ENCODE data around the gene PPM1L.

PPM1L gene

GRCh38 chr3:160804762-160805161 is 48.7 kb downstream of the PPM1L start:
- DNase-seq (ENCODE audit: insufficient read length, low spot score), result no peak
- no peak for FAIRE-seq

GRCh38 chr3:160806094-160806493 is 50.1 kb downstream of the PPM1L start:
- FAIRE-seq (no peak), DNase-seq (ENCODE audit: insufficient read length, low spot score) (no peak)

GRCh38 chr3:160806686-160807085 is 50.7 kb downstream of the PPM1L start:
- DNase-seq (ENCODE audit: insufficient read length, low spot score) (no peak), FAIRE-seq (no peak)

- no peak for FAIRE-seq
- no peak for DNase-seq (ENCODE audit: insufficient read length, low spot score)
Measured at GRCh38 chr3:160808838-160809237, 52.8 kb downstream of the PPM1L start.

GRCh38 chr3:160809453-160809852 is 53.4 kb downstream of the PPM1L start:
- FAIRE-seq, result no peak
- no peak for DNase-seq (ENCODE audit: insufficient read length, low spot score)

GRCh38 chr3:160810362-160811236 is 54.6 kb downstream of the PPM1L start:
- FAIRE-seq, result no peak
- no peak for DNase-seq (ENCODE audit: insufficient read length, low spot score)

- FAIRE-seq, result no peak
- DNase-seq (ENCODE audit: insufficient read length, low spot score), result no peak
Measured at GRCh38 chr3:160811237-160811548, 55.2 kb downstream of the PPM1L start.

GRCh38 chr3:160812304-160812703 is 56.3 kb downstream of the PPM1L start:
- no peak for FAIRE-seq
- no peak for DNase-seq (ENCODE audit: insufficient read length, low spot score)

- no peak for FAIRE-seq
Measured at GRCh38 chr3:160815280-160815679, 59.2 kb downstream of the PPM1L start.

GRCh38 chr3:160820022-160820421 is 64.0 kb downstream of the PPM1L start:
- FAIRE-seq, result no peak
- DNase-seq (ENCODE audit: insufficient read length, low spot score), result no peak

More at GRCh38 chr3:160815280-160815679, 59.2 kb downstream of the PPM1L start:
- no peak for DNase-seq (ENCODE audit: insufficient read length, low spot score)

GRCh38 chr3:160820430-160820829 is 64.4 kb downstream of the PPM1L start:
- DNase-seq (ENCODE audit: insufficient read length, low spot score) (no peak), FAIRE-seq (no peak)

GRCh38 chr3:160822936-160823335 is 66.9 kb downstream of the PPM1L start:
- DNase-seq (ENCODE audit: insufficient read length, low spot score) (no peak), FAIRE-seq (no peak)

- FAIRE-seq (no peak), DNase-seq (ENCODE audit: insufficient read length, low spot score) (no peak)
Measured at GRCh38 chr3:160825311-160825800, 69.3 kb downstream of the PPM1L start.

GRCh38 chr3:160826408-160826807 is 70.4 kb downstream of the PPM1L start:
- FAIRE-seq (no peak), DNase-seq (ENCODE audit: insufficient read length, low spot score) (no peak)

- FAIRE-seq (no peak), DNase-seq (ENCODE audit: insufficient read length, low spot score) (no peak)
Measured at GRCh38 chr3:160826991-160827390, 71.0 kb downstream of the PPM1L start.

- DNase-seq (ENCODE audit: insufficient read length, low spot score) (no peak), FAIRE-seq (no peak)
Measured at GRCh38 chr3:160827516-160827915, 71.5 kb downstream of the PPM1L start.

GRCh38 chr3:160828880-160829279 is 72.8 kb downstream of the PPM1L start:
- no peak for DNase-seq (ENCODE audit: insufficient read length, low spot score)
- FAIRE-seq, result no peak

GRCh38 chr3:160829486-160830009 is 73.5 kb downstream of the PPM1L start:
- no peak for DNase-seq (ENCODE audit: insufficient read length, low spot score)
- no peak for FAIRE-seq

GRCh38 chr3:160830796-160831195 is 74.8 kb downstream of the PPM1L start:
- FAIRE-seq, result no peak
- no peak for DNase-seq (ENCODE audit: insufficient read length, low spot score)

GRCh38 chr3:160831401-160831800 is 75.4 kb downstream of the PPM1L start:
- no peak for DNase-seq (ENCODE audit: insufficient read length, low spot score)
- no peak for FAIRE-seq

- no peak for DNase-seq (ENCODE audit: insufficient read length, low spot score)
- FAIRE-seq, result no peak
Measured at GRCh38 chr3:160837394-160837980, 81.5 kb downstream of the PPM1L start.

GRCh38 chr3:160840590-160840989 is 84.6 kb downstream of the PPM1L start:
- no peak for DNase-seq (ENCODE audit: insufficient read length, low spot score)
- FAIRE-seq, result no peak

Data from GM19239 (cell line).